PC-3 (cell line): ENCODE measurements around the gene B3GAT1. TPM values are rescaled to one million over a fixed set of nuclear protein-coding genes. Genes with fewer than 3 reads are reported as not detected.

Experiments used
- ATAC-seq: fragments of 200-7000 bp; cut with Tn5 transposase; 2 replicates; pipeline ENCODE4 v1.9.1; 2020; ENCODE audit warnings: mild to moderate bottlenecking, moderate library complexity
- BruUV-seq: library from RNA; stranded (reverse); fragments of 400-500 nt; replicated peaks from 2 replicates; lab custom pipeline; 2021; lab: Mats Ljungman, UMichigan
- CTCF ChIA-PET: fragments of 300-600 bp; sonication (Branson Sonifier 250); formaldehyde crosslinking; loops from one replicate; lab custom pipeline; 2022; ENCODE audit warnings: antibody characterized with exemption; lab: Charles Lee
- POLR2A ChIA-PET: fragments of 300-600 bp; sonication (Branson Sonifier 250); formaldehyde crosslinking; loops from one replicate; lab custom pipeline; 2022; ENCODE audit warnings: antibody characterized with exemption; ENCODE audit not compliant: unreplicated experiment; lab: Charles Lee
- DNase-seq: peaks from one replicate; pipeline ENCODE4 v3.0.0-alpha.2; 2015
- H2AFZ ChIP-seq: fragments of 300-600 bp; sonication (generic); 2 replicates; pipeline ENCODE4 v1.6.0; 2016; ENCODE audit warnings: antibody characterized with exemption, low read length
- H3F3A ChIP-seq: fragments of 300-600 bp; sonication (generic); one replicate; pipeline ENCODE4 v1.6.0; 2017; ENCODE audit warnings: antibody characterized with exemption, low read length, control low read depth, mild to moderate bottlenecking; ENCODE audit not compliant: unreplicated experiment
- H3K27ac ChIP-seq: fragments of 300-600 bp; sonication (generic); 2 replicates; pipeline ENCODE4 v1.5.1; 2016; ENCODE audit warnings: mild to moderate bottlenecking, low read length
- H3K27me3 ChIP-seq: fragments of 300-600 bp; sonication (generic); 2 replicates; pipeline ENCODE4 v1.6.1; 2016; ENCODE audit warnings: low read length, mixed read lengths
- H3K36me3 ChIP-seq: fragments of 300-600 bp; sonication (generic); 2 replicates; pipeline ENCODE4 v1.6.1; 2016; ENCODE audit warnings: low read depth, mixed run types, low read length, mixed read lengths
- H3K4me1 ChIP-seq: fragments of 300-600 bp; sonication (generic); 2 replicates; pipeline ENCODE4 v1.5.1; 2016; ENCODE audit warnings: low read length; ENCODE audit not compliant: insufficient read depth
- H3K4me2 ChIP-seq: fragments of 300-600 bp; sonication (generic); 2 replicates; pipeline ENCODE4 v1.6.0; 2016; ENCODE audit warnings: low read length
- H3K4me3 ChIP-seq: fragments of 300-600 bp; sonication (generic); 2 replicates; pipeline ENCODE4 v1.5.1; 2016; ENCODE audit warnings: mild to moderate bottlenecking, low read length, mixed read lengths
- H3K79me2 ChIP-seq: fragments of 300-600 bp; sonication (generic); 2 replicates; pipeline ENCODE4 v1.6.1; 2017; ENCODE audit warnings: low read length, mixed read lengths
- H3K9ac ChIP-seq: fragments of 300-600 bp; sonication (generic); 2 replicates; pipeline ENCODE4 v1.6.0; 2016; ENCODE audit warnings: mild to moderate bottlenecking, low read length
- H3K9me2 ChIP-seq: fragments of 300-600 bp; sonication (generic); replicated peaks from 2 replicates; pipeline ENCODE4 v1.6.1; 2016; ENCODE audit warnings: mixed run types, low read length, mixed read lengths
- H3K9me3 ChIP-seq: fragments of 300-600 bp; sonication (generic); 2 replicates; pipeline ENCODE4 v1.6.1; 2016; ENCODE audit warnings: low read length, mixed read lengths
- H4K20me1 ChIP-seq: fragments of 300-600 bp; sonication (generic); 2 replicates; pipeline ENCODE4 v1.6.1; 2016; ENCODE audit warnings: low read length, mixed read lengths
- EZH2 ChIP-seq: fragments of 300-600 bp; sonication (generic); IDR thresholded peaks from one replicate; pipeline ENCODE4 v1.6.1; 2017; ENCODE audit warnings: antibody characterized with exemption, mild to moderate bottlenecking, low read length; ENCODE audit not compliant: unreplicated experiment
- EZH2phosphoT487 ChIP-seq: fragments of 300-600 bp; sonication (generic); IDR thresholded peaks from 2 replicates; pipeline ENCODE4 v1.6.1; 2018; ENCODE audit warnings: mild to moderate bottlenecking, antibody characterized with exemption, low read length, borderline replicate concordance
- intact Hi-C: fragments of 100-400 bp; cut with micrococcal nuclease; formaldehyde crosslinking; loops from 2 replicates; pipeline ENCODE4 v1.9.0; 2023
- total RNA-seq: library from RNA; depleted of rRNA; stranded (reverse); fragments of >200 nt; gene quantifications from 2 replicates; pipeline ENCODE4 v1.2.3, GENCODE V29; 2014
- TF ChIP-seq, protein P1 (sequence below): fragments of 300-600 bp; sonication (generic); conservative IDR thresholded peaks from 2 replicates; pipeline ENCODE4 v1.5.1; 2017; ENCODE audit warnings: antibody characterized with exemption, low read depth, mild to moderate bottlenecking, low read length

B3GAT1 gene
- total RNA-seq, 1 experiment from 2014 or later: not detected

- TF ChIP-seq EZH2phosphoT487 (no peak), EZH2 (no peak)
- TF ChIP-seq, protein P1, sequence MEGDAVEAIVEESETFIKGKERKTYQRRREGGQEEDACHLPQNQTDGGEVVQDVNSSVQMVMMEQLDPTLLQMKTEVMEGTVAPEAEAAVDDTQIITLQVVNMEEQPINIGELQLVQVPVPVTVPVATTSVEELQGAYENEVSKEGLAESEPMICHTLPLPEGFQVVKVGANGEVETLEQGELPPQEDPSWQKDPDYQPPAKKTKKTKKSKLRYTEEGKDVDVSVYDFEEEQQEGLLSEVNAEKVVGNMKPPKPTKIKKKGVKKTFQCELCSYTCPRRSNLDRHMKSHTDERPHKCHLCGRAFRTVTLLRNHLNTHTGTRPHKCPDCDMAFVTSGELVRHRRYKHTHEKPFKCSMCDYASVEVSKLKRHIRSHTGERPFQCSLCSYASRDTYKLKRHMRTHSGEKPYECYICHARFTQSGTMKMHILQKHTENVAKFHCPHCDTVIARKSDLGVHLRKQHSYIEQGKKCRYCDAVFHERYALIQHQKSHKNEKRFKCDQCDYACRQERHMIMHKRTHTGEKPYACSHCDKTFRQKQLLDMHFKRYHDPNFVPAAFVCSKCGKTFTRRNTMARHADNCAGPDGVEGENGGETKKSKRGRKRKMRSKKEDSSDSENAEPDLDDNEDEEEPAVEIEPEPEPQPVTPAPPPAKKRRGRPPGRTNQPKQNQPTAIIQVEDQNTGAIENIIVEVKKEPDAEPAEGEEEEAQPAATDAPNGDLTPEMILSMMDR: no peak
- POLR2A ChIA-PET: no interaction called here
- Histone ChIP-seq H3K4me2 (no peak overlapping the region), H4K20me1 (no peaks in the 10 kb centered on the region), H3K9me2 (no peaks in the 10 kb centered on the region), H3K4me3 (no peak overlapping the region), H3F3A (no peaks in the 10 kb centered on the region), H3K4me1 (no peaks in the 10 kb centered on the region), H3K79me2 (no peaks in the 10 kb centered on the region), H3K27me3 (peaks cover 63% of the 10 kb centered on the region), H3K36me3 (no peaks in the 10 kb centered on the region), H3K27ac (no peak overlapping the region), H2AFZ (no peak overlapping the region), H3K9ac (no peak overlapping the region), H3K9me3 (no peaks in the 10 kb centered on the region)
- no TSS peak for BruUV-seq
- DNase-seq (no peak), ATAC-seq (no peak)
- intact Hi-C loops: no loop called here
- CTCF ChIA-PET: no interaction called here
These were observed 37.0 kb downstream of the B3GAT1 start for GRCh38 chr11:134374891-134375550.

DNA sequence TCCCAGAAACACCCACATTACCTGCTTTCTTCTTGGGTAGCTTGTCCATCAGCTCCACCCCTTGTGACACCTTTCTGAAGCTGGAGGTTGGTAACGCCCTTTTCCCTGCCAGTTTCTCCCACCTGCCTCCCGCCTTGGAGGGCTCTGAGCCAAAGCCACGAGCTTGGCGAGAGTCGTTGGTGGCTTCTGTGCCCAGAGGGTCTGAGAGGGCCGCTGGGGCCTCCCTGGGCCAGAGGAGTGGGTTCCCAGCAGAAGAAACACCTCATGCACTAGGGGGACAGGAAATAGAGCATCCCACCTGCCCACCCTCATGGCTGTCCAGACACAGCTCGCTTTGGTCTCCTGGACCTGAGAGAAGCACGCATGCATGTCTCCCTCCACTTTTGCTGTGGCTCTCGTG, 37.9 kb downstream of the B3GAT1 start:
- POLR2A ChIA-PET: no interaction called here
- no peak overlapping the region for H3K27ac ChIP-seq
- no peaks in the 10 kb centered on the region for H3K4me1 ChIP-seq
- no peaks in the 10 kb centered on the region for H3K9me2 ChIP-seq
- H3K4me3 ChIP-seq: no peak overlapping the region
- no peaks in the 10 kb centered on the region for H3K36me3 ChIP-seq
- ATAC-seq: no peak
- H3K9ac ChIP-seq: no peak overlapping the region
- H3K79me2 ChIP-seq: no peaks in the 10 kb centered on the region
- peaks cover 61% of the 10 kb centered on the region for H3K27me3 ChIP-seq
- CTCF ChIA-PET: no interaction called here
- H3K9me3 ChIP-seq: no peaks in the 10 kb centered on the region
- TF ChIP-seq EZH2 (no peak), EZH2phosphoT487 (no peak)
- TF ChIP-seq, protein P1: no peak
- intact Hi-C loops: no loop called here
- no TSS peak for BruUV-seq
- H4K20me1 ChIP-seq: no peaks in the 10 kb centered on the region
- H3F3A ChIP-seq: no peaks in the 10 kb centered on the region
- DNase-seq: no peak
- H3K4me2 ChIP-seq: no peak overlapping the region
- H2AFZ ChIP-seq: no peak overlapping the region

DNA sequence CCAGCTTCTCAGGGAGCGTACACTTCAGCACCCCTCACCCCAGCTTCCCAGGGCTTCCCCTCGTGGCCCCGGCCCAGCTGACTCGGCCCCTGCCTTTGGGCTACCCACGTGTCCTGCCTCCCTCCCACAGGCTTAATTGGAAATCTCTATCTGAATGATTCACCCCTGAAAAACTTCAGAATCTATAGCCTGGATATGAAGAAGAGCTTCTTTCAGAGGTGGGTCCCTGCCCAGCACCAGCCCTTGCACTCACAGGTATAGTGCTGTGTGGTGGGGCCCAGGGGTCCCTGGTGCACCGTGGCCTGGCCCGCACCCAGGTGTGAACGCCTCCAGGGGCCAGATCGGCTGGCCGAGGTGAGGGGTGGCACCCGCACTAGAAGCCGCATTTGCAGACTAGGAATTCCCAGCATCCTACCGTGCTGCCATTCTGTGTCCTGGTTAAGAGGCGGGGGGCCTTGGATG, 38.4 kb downstream of the B3GAT1 start:
- Histone ChIP-seq H4K20me1 (no peaks in the 10 kb centered on the region), H3F3A (no peaks in the 10 kb centered on the region), H3K4me1 (no peaks in the 10 kb centered on the region), H2AFZ (no peak overlapping the region), H3K36me3 (no peaks in the 10 kb centered on the region), H3K9me3 (no peaks in the 10 kb centered on the region), H3K4me3 (no peak overlapping the region), H3K27ac (no peak overlapping the region), H3K9ac (no peak overlapping the region), H3K4me2 (no peak overlapping the region), H3K79me2 (no peaks in the 10 kb centered on the region), H3K9me2 (no peaks in the 10 kb centered on the region), H3K27me3 (peaks cover 64% of the 10 kb centered on the region)
- BruUV-seq: no TSS peak
- ChIA-PET POLR2A (no interaction called here), CTCF (no interaction called here)
- ATAC-seq (no peak), DNase-seq (no peak)
- TF ChIP-seq, protein P1: no peak
- TF ChIP-seq EZH2 (no peak), EZH2phosphoT487 (no peak)
- intact Hi-C loops: no loop called here
